ENCODE data around the gene PLCL2.

PLCL2 gene

GRCh38 chr3:16936676-16937230 is 52.0 kb downstream of the PLCL2 start:
- no peak overlapping the region for H3K4me3 ChIP-seq (replicated peaks; ENCODE audit: low read depth, low read length)
- TF ChIP-seq, protein P1, sequence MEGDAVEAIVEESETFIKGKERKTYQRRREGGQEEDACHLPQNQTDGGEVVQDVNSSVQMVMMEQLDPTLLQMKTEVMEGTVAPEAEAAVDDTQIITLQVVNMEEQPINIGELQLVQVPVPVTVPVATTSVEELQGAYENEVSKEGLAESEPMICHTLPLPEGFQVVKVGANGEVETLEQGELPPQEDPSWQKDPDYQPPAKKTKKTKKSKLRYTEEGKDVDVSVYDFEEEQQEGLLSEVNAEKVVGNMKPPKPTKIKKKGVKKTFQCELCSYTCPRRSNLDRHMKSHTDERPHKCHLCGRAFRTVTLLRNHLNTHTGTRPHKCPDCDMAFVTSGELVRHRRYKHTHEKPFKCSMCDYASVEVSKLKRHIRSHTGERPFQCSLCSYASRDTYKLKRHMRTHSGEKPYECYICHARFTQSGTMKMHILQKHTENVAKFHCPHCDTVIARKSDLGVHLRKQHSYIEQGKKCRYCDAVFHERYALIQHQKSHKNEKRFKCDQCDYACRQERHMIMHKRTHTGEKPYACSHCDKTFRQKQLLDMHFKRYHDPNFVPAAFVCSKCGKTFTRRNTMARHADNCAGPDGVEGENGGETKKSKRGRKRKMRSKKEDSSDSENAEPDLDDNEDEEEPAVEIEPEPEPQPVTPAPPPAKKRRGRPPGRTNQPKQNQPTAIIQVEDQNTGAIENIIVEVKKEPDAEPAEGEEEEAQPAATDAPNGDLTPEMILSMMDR (IDR thresholded peaks at IDR 0.05; ENCODE audit: low read depth, low read length, missing control alignments), result no peak
- DNase-seq (ENCODE audit: extremely low read depth, low read depth), result no peak

DNA sequence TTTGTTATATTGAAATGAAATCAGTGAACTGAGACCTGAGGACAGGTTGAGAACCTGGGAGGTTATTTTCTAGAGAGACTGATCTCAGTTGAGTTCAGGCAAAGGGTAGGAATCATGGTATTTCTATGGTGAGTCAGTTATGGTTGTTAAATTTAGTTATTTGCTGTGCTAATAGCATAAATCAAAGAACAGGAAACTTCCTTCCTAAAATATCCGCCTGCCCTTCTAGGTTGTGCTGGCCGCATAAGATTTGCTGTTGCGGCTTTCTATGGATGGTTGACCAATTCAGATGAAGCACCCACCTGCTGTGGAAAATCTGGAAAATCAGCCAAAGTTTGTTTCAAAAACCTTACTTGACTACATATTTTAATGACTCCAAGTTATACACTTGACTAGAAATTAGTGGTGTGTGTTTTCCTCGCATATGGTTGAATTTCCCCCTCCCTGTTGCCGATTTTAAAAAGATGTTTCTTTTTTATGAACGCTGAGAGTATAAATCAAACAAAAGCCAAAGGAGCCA is 52.6 kb downstream of the PLCL2 start:
- TF ChIP-seq, protein P1 (IDR thresholded peaks at IDR 0.05; ENCODE audit: low read depth, low read length, missing control alignments), result no peak
- no peak for DNase-seq (ENCODE audit: extremely low read depth, low read depth)
- H3K4me3 ChIP-seq (replicated peaks; ENCODE audit: low read depth, low read length), result no peak overlapping the region

GRCh38 chr3:16940769-16941700 is 56.3 kb downstream of the PLCL2 start:
- H3K4me3 ChIP-seq (replicated peaks; ENCODE audit: low read depth, low read length), result no peak overlapping the region
- TF ChIP-seq, protein P1 (IDR thresholded peaks at IDR 0.05; ENCODE audit: low read depth, low read length, missing control alignments), result no peak
- DNase-seq (ENCODE audit: extremely low read depth, low read depth), result no peak

DNA sequence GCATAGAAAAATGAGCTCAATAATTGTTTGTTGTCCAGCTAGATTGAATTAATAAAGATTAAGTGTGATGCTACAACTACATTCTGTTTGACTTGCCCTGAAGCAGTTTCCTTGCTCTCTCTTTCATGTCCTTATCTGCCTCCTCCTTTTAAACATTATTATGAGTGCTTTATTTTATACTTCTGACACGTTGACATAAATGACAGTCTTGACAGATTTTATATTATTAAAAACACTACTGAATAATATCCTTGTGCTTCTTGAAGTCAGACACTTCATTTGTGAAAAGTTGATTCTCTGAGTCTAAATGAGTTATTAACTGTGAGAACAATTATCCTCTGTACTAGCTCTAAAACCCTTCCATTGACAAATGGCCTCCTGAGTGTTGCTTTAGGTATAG is 58.2 kb downstream of the PLCL2 start:
- no peak overlapping the region for H3K4me3 ChIP-seq (replicated peaks; ENCODE audit: low read depth, low read length)
- no peak for DNase-seq (ENCODE audit: extremely low read depth, low read depth)
- TF ChIP-seq, protein P1 (IDR thresholded peaks at IDR 0.05; ENCODE audit: low read depth, low read length, missing control alignments), result no peak

GRCh38 chr3:16943857-16944256 is 59.1 kb downstream of the PLCL2 start:
- DNase-seq (ENCODE audit: extremely low read depth, low read depth), result no peak
- H3K4me3 ChIP-seq (replicated peaks; ENCODE audit: low read depth, low read length), result no peak overlapping the region
- TF ChIP-seq, protein P1 (IDR thresholded peaks at IDR 0.05; ENCODE audit: low read depth, low read length, missing control alignments), result no peak

- TF ChIP-seq, protein P1 (IDR thresholded peaks at IDR 0.05; ENCODE audit: low read depth, low read length, missing control alignments), result no peak
- DNase-seq (ENCODE audit: extremely low read depth, low read depth), result no peak
Observed at GRCh38 chr3:16944356-16944755, 59.6 kb downstream of the PLCL2 start.

More at GRCh38 chr3:16944356-16944755, 59.6 kb downstream of the PLCL2 start:
- no peak overlapping the region for H3K4me3 ChIP-seq (replicated peaks; ENCODE audit: low read depth, low read length)

All from HFF-Myc (cell line).